NB4 (cell line): ENCODE measurements around the gene C10orf105.

Source experiments
- MYC ChIP-seq: IDR thresholded peaks from 2 replicates; pipeline ENCODE4 v1.6.1; 2011; ENCODE audit warnings: low read depth, low read length
- POLR2A ChIP-seq: IDR thresholded peaks from 2 replicates; pipeline ENCODE4 v1.6.1; 2011; ENCODE audit warnings: mild to moderate bottlenecking; ENCODE audit not compliant: insufficient read length; ENCODE audit errors: extremely low read depth
- TF ChIP-seq, protein P1 (sequence below): IDR thresholded peaks from one replicate; pipeline ENCODE4 v1.5.1; 2012; ENCODE audit warnings: low read depth, low read length

DNA sequence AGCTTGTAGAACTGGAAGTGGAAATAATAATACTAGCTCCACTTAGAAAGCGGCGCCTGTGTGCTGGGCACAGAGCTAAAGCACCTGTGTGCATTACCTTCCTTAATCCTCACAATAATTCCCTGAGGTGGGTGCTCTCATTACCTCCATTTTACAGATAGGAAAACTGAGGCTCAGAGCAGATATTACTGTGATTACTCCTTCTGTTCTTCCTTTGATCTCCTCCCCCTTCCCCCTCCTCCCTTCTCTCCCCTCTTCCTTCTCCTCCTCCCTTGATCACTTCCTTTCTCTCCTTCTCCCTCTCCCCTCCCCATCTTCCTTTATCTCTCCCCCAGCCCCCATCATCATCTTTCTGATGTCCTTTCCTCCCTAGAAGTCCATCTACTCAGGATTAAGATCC lies 55.0 kb downstream of the C10orf105 start:
- TF ChIP-seq, protein P1, sequence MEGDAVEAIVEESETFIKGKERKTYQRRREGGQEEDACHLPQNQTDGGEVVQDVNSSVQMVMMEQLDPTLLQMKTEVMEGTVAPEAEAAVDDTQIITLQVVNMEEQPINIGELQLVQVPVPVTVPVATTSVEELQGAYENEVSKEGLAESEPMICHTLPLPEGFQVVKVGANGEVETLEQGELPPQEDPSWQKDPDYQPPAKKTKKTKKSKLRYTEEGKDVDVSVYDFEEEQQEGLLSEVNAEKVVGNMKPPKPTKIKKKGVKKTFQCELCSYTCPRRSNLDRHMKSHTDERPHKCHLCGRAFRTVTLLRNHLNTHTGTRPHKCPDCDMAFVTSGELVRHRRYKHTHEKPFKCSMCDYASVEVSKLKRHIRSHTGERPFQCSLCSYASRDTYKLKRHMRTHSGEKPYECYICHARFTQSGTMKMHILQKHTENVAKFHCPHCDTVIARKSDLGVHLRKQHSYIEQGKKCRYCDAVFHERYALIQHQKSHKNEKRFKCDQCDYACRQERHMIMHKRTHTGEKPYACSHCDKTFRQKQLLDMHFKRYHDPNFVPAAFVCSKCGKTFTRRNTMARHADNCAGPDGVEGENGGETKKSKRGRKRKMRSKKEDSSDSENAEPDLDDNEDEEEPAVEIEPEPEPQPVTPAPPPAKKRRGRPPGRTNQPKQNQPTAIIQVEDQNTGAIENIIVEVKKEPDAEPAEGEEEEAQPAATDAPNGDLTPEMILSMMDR = no peak
- TF ChIP-seq MYC (no peak), POLR2A (no peak)
